8988T (cell line): ENCODE data around the gene ATP1A2.

Source experiments
- DNase-seq: peaks from one replicate; pipeline ENCODE4 v3.0.0; 2011

ATP1A2 gene

GRCh38 chr1:160151303-160151702 lies 35.7 kb downstream of the ATP1A2 start, which contains the start of gene ATP1A4:
ATP1A4 (plus strand) TSS chr1:160151603; CDS start chr1:160152041, 438 bp downstream.
- DNase-seq: no peak

GRCh38 chr1:160154790-160155189 lies 39.2 kb downstream of the ATP1A2 start:
- no peak for DNase-seq

DNA sequence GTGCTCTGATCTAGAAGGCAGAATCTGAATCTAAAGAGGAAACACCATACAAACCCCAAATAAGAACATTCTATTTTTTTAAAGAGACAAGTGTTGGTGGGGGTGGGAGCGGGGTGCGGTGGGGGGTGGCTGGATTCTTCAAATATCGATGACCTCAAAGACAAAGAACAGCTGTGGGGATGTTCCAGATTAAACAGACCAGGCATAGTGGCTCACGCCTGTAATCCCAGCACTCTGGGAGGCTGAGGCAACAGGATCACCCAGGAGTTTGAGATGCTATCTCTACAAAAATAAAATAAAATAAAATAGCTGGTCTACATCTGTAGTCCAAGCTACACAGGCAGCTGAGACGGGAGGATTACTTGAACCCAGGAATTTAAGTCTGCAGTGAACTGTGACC lies 40.8 kb downstream of the ATP1A2 start:
- no peak for DNase-seq

DNA sequence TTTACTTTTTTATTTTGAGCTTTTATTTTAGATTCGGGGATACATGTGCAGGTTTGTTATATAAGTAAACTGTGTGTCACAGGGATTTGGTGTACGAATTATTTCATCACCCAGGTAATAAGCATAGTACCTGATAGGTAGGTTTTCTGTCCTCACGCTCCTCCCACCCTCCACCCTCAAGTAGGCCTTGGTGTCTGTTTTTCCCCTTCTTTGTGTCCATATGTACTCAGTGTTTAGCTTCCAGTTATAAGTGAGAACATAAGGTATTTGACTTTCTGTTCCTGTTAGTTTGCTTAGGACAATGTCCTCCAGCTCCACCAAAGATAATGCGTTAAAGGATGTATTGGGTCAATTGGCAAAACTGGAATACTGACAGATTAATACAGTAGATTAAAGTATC lies 41.6 kb downstream of the ATP1A2 start:
- DNase-seq: no peak

DNA sequence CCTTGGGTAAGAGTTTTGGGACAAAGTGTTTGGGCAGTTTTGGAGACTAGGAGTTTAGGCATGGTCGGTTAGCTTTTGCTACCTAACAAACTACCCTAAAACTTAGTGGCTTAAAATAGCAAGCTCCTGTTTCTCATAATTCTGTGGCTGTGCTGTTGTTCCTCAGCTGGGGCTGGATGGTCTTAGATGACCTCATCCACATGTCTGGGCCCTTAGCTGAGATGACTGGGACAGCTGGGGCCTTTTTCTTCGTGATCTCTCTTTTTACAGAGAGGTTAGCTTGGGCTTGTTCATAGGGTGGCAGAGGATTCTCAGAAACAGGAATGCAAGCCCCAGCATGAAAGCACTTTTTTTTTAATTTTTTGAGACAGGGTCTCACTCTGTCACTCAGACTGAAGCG lies 42.5 kb downstream of the ATP1A2 start:
- no peak for DNase-seq

DNA sequence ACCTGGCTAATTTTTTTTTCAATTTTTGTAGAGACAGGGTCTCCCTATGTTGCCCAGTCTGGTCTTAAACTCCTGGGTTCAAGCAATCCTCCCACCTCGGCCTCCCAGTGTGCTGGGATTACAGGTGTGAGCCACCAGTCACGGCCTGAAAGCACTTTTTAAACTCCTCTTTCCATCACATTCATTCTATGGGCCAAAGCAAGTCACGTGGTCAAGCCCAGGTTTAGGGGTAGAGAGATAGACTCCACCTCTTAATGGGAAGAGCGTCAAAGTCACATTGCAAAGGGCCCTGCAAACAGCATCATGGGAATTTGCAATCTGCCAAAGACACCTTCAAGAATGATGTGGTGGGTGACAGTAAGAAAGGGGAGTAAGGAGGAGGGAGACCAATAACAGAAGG lies 43.0 kb downstream of the ATP1A2 start:
- no peak for DNase-seq

DNA sequence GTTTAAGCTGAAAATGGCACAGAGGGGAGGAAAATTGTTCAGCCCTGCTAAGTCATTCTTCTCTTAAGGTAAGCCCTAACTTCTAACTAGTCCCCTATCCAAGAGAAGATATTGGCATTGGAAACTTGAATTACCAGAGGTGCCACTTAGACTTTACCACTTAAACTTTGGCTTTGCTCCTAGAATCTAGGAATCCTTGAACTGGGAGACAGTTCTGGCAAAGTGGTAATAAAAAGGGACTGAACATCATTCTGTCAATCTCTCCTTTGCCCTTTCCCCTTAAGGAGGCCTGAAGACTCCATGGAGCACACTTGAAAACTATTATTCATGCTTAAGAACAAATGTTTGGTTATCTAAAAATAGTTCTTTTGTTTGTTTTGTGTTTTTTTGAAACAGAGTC lies 44.3 kb downstream of the ATP1A2 start:
- DNase-seq: no peak

GRCh38 chr1:160161965-160162705 lies 46.6 kb downstream of the ATP1A2 start:
- no peak for DNase-seq

DNA sequence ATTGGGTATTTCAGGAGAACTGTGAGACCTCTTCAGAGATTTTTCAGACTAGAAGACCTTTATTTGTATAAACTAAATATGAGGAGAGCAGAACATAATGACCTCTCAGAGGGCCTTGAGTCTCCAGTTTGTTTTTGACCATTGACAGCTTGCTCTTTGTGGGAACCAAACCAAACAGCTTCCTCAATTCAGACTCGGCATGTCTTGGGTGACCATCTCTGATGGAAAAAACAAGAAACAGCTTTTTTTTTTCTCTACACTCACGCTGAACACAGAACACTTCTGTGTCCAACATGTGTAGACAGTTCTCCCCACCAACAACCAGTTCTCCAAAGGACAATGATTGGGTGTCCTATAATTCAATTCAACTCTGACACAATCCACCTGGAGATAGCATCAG lies 47.4 kb downstream of the ATP1A2 start:
- no peak for DNase-seq

- DNase-seq: no peak
These were observed 48.1 kb downstream of the ATP1A2 start for GRCh38 chr1:160163615-160164014.

DNA sequence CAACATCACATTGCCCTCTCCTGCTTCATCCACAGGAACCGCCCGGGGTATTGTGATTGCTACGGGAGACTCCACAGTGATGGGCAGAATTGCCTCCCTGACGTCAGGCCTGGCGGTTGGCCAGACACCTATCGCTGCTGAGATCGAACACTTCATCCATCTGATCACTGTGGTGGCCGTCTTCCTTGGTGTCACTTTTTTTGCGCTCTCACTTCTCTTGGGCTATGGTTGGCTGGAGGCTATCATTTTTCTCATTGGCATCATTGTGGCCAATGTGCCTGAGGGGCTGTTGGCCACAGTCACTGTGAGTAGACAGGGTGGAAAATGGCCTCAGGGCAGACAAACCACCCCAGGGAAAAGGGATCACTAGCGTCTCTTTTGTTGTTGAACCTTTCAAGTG lies 48.6 kb downstream of the ATP1A2 start:
- no peak for DNase-seq

GRCh38 chr1:160166166-160166868 lies 50.8 kb downstream of the ATP1A2 start:
- no peak for DNase-seq

- DNase-seq: no peak
These were observed 51.5 kb downstream of the ATP1A2 start for GRCh38 chr1:160167056-160167455.

- DNase-seq: no peak
These were observed 52.0 kb downstream of the ATP1A2 start for GRCh38 chr1:160167580-160167979.

- no peak for DNase-seq
These were observed 52.5 kb downstream of the ATP1A2 start for GRCh38 chr1:160168016-160168415.

DNA sequence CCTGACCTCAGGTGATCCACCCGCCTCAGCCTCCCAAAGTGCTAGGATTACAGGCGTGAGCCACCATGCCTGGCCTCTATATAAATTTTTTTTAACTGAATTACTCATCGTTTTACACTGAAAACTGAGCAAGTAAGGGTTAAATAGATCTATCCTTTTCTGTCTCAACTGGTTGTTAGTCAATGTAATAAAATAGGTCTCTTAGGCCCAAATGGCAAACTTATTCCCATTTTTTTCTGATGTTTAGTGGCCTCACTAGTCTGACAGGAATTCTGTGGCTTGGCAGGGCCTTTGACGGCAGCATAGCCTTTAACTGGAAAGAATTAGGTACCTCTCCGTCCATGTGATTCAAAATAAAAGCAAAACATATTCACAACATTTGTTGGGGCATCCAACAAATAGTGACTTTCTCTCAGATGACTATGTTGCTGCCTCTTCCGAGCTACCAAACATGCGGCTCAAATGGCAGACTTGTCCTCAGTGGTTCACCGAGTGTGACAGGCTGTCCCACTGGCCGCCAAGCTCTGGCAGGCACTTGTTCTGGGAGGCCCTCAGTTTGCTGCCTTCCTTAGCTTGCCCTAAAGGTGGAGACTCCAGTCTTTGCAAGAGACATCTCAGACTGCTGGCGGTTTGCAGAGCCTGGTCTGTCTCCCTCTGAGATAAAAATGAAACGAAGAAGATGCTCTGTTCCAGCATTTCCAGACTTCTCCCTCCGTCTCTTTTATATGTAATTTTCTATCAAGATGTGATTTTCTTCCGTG lies 53.2 kb downstream of the ATP1A2 start:
- no peak for DNase-seq

- DNase-seq: no peak
These were observed 54.2 kb downstream of the ATP1A2 start for GRCh38 chr1:160169553-160170399.

GRCh38 chr1:160171354-160171753 lies 55.8 kb downstream of the ATP1A2 start:
- no peak for DNase-seq

GRCh38 chr1:160171980-160172379 lies 56.4 kb downstream of the ATP1A2 start:
- DNase-seq: no peak

DNA sequence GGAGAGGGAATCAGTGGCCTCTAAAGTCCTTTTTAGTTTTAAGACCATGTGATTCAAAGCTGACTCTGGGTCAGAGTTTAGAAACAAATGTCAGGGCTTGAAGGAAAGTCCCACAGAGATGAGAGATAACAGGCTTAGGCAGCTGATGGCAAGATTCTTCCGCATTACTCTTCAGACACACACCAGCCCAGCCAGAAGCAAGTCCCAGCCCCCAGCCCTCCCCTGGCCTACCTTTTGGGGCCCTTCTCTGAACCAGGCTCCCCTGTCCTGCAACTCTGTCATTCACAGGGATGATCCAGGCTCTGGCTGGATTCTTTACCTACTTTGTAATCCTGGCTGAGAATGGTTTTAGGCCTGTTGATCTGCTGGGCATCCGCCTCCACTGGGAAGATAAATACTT lies 61.7 kb downstream of the ATP1A2 start:
- DNase-seq: no peak

- no peak for DNase-seq
These were observed 62.1 kb downstream of the ATP1A2 start for GRCh38 chr1:160177667-160178066.

DNA sequence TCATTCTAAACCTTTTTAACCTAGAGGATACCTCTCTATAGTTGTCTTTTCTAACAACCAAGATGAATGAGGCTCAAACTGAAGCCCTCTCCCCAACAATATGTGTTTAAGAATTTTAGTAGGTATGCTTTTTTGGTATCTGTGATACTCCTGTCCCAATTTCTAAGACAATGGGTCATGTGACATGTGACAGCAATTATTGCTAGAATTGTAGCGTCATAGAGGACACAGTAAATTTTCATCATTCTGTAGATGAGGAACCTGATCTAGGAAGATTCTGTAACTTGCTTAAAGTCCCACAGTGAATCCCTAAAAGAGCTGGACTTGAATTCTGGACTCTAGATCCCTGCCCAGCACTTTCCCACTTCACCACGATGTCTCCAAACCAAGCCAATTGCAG lies 63.2 kb downstream of the ATP1A2 start:
- DNase-seq: no peak

DNA sequence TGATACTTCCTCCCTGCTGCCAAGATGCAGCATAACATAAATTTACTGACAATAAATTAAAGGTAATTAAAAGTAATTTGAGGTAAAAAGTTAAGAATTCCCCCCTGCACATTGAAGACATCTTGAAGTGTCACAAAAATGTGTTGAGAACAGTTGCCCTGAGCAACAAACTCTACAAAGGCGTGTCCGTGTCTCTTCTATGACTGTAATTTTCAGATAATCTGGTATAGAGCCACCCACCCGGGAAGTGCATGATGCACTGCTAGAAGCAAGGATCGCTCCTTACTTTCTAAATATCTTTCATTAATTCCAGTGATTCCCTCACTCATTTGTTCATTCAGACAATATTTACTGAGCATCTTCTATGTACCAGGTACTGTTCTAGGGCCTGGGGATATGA lies 63.8 kb downstream of the ATP1A2 start:
- no peak for DNase-seq
